GM18520 (cell line): Measurements from ENCODE around the gene GSDMA.

Experiments used
- ATAC-seq: cut with Tn5 transposase; IDR thresholded peaks from one replicate; pipeline ENCODE4 v1.9.1; 2021; ENCODE audit not compliant: unreplicated experiment

GSDMA gene, protein sequence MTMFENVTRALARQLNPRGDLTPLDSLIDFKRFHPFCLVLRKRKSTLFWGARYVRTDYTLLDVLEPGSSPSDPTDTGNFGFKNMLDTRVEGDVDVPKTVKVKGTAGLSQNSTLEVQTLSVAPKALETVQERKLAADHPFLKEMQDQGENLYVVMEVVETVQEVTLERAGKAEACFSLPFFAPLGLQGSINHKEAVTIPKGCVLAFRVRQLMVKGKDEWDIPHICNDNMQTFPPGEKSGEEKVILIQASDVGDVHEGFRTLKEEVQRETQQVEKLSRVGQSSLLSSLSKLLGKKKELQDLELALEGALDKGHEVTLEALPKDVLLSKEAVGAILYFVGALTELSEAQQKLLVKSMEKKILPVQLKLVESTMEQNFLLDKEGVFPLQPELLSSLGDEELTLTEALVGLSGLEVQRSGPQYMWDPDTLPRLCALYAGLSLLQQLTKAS

DNA sequence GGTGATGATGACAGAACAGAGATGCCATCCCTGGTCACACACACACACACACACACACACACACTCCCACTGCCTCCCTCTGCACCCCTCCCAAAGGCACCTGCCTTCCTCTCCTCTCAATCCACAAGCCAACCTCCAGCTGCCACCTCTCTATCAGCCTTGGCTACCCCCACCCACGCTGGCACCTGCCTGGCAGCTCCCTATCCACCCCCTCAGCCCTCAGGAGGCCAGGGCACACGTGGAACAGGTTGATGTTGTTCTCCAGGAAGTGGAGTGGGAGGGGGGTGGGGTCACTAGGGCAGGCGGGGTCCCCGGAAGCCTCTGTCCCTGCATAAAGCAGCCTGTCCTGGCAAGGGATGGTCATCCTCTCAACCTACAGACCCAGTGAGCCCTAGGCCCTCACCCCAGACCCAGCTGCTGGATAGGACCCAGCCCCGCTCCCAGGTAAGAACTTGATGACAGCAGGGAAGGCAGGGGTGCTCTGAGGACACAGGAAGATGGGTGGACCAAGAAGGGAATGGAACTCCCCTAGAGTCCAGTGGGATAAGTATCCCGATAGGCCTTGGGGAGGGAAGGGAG, at the start of gene GSDMA:
TSS of gene GSDMA (plus strand) at position 363 of the 579 bp plus-strand sequence. CDS start 2,684 bp downstream, outside the sequence.
- no peak for ATAC-seq

DNA sequence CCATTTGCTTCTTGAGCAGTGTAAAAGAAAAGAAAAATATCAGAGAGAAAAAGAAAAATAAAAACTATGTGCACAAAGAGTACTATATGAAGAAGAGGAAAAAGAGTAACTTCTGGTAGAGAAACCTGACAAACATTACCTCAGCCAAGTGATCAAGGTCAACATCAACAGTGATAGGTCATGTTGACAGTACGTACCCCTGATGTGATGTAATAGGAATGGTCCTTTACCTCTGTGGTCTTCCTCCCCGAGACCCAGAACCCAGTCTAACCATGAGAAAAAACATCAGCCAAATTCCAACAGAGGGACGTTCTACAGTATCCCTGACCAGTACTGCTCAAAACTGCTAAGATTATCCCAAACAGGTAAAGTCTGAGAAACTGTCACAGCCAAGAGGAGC, 48.8 kb upstream of the GSDMA start:
- no peak for ATAC-seq

DNA sequence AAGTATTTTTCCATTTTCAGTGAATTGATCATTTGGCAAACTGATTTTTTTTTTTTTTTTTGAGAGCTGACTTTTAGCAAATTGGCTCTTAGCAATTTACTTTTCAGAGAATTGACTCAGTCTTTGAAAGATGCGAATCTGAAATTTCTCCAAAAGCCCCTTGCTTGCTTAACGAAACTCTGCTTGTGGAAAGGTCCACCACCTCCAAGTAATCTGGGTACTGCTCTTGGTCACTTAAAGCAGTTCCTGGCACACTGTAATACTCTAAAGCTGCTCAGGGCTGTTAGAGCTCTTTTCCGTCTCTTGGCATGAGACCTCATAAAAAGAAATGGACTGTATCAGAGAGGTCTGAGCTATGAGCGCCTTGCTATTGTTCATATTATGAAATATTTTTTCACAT, 47.2 kb upstream of the GSDMA start:
- no peak for ATAC-seq

DNA sequence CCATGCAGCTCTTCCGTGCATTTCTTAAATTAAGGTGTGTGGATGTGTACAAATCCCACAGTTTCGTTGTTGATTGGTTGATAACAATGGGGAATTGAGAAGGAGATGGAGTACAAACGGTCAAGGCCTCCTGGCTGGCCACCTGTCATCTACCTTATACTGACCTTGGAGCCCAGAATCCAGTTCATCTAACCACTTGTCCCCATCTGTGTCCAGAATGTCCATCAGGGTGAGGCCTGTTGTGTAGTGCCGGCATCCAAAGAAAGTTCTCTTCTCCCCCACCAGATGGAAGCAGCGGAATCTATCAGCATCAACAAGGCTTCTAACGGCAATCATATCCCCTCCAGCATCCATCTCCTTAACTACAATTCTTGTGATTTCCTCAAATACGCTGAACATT, 45.9 kb upstream of the GSDMA start:
- no peak for ATAC-seq

DNA sequence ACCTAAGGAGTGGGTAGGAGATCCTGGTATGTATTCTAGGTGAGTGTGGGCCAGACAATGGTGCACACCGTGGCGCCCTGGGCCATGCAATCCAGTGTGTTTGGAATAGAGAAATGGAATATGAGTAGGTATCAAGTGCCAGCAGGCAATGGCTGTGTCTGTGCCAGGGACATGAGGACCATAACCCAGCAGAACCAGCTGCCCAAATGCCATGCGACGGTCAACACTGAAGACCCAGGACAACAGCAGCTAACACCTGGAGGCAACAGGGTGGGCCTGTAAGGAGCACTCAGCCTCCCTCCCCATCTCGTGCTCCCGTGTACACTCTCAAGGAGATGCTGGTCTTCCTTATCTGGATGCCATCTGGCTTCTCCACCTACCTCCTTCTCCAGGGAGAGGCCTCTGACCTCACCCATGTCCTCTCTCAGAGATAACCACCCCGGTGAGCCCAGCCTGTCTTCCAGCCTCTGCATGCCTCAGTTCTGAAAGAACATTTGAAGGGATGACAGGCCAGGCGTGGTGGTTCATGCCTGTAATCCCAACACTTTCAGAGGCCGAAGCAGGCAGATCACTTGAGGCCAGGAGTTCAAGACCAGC, 43.6 kb upstream of the GSDMA start:
- no peak for ATAC-seq

DNA sequence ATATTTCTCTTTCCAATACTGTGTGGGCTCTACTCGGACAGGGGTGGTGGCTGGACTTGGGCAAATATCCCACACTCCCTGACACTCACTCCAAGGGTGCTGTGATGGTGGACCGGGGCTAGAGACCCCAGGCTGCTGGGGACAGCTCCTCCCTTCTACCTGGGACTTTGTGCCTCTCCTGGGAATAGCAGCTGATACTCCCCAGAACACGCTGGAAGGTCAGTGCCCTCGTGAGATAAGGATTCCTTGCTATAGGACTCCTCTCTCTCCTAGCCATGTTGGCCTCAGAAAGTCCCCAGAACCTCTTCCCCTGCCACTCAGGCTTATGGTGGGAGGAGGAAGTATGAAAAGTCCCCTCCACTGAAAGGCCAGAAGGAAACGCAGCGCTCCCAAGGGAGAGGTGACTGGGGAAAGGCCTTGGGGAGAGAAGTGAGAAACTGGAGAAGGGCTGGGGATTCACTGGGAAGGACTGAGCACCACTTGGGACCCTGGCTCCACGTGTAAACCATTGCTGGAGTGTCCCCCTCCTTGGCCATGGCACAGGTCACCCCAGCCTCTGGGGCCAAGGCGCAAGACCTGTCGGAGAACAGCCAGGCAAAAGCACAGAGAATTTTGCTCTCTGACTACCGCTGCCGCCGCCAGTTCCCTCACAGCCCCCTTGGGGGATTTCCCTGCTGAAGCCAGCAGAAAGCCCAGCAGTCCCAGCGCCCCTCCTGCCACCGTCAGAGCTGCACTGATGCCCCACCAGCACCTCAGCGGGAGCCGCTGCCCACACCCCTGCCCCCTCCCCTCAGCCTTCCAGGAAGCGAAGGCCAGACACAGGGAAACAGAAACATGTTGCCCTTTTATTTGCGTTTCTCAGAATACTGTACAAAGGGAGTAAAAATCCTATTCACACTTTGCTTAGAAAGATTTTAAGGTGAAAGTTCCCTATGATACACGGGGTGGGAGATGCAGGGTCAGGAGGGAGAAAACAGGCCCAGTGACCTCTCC, 42.3 kb upstream of the GSDMA start:
- ATAC-seq, result no peak

DNA sequence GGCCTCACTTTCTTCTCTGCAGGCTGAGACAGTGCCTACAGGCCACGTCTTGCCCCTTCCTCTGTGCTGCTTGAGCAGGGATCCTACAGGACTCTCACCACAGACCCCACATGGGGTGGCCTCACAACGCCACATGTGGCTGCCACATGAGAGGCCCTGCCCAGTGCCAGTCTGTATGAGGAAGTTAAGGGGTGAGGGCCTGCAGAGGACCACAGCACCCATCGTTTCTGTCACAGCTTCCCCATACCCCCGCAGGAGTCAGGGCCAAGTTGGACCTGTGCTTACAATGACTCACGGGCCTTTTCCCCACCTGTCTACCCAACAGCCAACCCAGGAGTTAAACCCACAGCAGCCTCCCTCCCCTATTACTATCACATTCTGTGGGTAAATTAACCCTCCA, 41.5 kb upstream of the GSDMA start:
- ATAC-seq, result no peak

DNA sequence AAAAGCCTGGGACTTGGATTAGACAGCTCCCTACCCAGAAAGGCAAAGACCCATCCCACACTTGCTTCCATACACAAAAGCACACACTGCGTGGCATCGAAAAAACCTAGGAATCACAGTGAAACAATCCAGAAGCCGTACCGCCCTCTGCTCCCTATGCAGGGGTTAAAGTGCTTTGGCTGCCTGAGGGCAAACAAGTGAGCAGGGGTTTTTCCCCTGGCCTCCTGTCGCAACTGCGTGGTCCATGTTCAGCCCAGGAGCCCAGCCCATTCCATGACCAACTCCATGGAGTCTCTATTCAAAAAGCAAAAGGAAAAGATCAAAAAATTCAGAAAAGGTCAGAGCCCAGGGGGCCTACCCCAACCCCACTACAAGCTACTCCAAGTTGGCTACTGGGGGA, 40.8 kb upstream of the GSDMA start:
- ATAC-seq, result no peak

DNA sequence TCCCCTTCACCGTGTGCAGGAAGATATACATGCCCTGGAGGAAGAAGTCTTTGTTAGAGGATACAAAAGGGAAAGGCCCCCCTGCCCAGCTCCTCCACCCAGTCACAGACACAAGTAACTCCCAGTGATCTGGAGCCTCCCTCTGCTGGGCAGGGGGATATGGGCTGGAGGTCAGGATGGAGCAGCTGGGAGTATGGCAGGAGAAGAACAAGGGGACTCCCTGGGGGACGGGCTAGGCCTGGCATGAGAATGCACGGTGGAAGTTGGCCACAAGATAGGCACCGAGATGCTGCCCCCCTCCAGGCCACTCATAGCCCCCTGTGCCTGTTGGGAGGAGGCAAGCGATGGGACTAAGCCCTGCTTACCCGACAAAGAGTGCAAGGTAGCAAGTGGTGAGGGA, 39.6 kb upstream of the GSDMA start:
- ATAC-seq, result no peak

DNA sequence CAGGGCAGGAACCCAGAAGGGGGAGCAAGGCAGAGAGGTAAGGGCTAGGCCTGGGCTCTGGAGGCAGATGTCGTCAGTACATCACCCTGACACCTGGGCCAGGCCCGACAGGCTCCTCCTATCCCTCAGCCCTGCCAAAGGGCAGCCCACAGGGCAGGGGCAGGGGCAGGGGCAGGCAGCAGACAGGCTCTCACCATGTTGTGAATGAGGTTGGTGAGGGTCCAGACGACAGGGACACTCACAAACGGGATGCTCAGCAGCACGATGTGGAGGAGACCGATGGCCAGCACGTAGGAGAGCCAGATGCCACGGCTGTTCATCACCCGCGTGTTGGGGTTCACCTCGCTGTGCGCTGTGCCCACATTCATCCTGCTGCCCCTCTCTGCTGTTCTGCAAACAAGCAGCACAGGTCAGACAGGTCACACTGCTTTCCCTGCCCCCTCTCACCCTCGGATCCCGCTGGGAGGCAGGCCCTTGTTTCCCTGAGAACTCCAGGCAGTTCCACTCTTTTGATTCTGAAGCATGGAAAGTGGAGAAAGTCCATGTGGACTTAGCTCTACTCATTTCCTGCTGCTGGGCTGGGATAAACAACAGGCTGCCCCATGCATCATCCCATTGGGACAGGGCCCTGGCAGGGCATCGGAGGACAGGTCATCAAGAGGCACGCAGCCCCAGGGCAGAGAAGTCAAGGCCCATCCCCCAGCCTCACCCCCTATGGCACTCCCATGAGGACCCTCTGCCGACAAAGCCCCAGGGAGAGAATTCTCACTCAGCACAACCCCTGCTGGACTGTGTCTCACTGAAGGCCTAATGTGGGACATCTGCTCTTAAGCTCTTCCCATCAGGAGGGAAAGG, 38.7 kb upstream of the GSDMA start:
- no peak for ATAC-seq

DNA sequence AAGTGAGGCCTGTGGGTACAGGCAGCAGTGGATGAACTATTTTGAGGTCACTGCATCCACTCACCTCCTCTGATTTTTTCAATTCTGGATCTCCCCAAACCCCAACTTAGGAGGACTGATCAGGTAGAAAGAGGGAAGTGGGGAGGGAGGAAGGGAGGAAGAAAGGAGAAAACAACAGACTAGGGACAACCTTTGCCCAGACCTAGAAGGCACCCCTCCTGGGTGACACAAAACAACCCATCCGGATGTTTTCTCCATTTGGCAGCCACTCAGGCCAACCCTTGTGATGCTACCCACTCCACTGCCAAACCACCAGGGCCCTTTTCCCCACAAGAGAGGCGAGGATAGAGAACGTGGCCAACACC, 38.1 kb upstream of the GSDMA start:
- ATAC-seq, result no peak

DNA sequence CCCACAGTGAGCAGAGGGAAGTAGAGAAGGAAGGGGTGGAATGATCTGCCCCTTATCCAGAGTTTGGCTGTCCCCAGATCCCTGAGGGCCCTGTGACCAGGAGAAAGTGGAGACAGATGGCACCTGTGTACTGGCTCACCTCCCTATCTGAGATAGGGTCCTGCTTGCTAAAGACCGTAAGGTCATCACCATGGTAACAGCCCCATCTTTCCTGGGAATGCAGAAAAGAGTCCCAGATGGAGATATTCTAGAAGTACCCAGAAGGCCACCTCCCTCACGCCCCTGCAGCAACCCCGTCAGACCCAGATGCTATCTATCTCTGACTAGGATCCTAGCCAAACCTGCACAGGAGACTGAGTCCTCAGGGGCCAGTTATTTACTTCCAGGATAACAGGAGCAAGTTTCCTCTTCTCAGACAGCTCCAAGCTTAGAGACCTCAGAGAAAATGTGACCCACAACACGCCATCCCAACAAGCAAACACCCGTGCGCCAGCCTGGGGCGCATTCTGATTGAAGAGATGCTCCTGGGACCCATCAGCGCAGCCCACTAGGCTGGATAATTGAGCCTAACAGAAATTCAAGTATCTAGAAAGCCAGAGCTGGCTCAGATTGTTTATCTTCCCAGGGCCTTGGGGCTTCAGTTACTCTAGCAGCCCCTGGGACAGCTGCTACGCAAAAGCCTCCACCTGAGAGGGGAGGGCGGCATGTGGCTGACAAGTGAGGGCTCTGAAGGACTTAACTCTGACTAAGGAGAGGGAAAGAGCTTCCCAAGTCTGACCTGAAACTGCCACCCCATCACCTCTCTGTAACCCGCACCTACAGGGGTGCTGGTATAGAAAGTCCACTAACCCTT, 37.3 kb upstream of the GSDMA start:
- no peak for ATAC-seq

DNA sequence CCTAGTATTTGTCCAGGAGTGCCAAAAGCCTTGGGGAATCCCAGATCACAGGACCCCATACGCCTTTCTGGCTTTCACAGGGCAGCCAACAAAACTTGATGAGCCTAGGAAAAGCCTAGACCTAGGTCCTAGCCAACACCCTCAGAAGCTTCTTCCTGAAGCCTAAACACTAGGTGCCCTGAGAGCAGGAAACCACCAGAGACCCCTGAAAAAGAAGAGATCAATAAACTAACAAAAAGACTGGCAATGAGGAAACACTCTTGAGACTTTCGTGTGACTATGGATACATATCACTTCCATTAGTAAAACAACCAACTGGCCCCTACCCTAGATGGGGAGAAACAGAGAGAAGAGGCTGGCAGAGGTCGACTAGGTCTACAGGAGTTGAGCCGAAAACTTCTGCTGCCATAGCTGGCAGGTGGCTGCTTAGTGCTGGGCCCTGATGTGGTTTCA, 36.6 kb upstream of the GSDMA start:
- no peak for ATAC-seq

DNA sequence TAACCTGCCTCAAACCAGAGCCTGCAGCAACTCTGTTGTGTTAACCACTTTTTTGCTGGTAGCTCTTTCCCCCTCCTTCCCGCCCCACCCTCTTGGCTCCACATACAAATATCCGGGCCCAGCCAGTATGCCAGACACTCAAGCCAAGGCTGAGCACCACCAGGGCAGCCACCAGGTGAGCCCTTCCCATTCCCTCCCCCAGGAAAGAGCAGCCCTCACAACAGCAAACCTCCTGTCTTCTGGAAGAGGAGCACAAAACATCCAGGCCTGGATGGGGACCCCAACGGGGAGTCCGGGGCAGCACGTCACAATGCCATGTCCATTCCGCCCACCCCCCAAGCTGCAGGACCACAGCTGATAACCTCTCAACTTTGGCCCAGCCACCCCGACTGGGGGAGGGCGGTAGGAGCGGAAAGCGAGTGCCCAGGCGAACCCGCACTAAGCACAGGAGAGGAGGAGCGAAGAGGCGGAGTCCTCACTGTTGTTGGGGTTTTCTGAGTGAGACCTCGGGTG, 36.2 kb upstream of the GSDMA start:
- ATAC-seq, result no peak

DNA sequence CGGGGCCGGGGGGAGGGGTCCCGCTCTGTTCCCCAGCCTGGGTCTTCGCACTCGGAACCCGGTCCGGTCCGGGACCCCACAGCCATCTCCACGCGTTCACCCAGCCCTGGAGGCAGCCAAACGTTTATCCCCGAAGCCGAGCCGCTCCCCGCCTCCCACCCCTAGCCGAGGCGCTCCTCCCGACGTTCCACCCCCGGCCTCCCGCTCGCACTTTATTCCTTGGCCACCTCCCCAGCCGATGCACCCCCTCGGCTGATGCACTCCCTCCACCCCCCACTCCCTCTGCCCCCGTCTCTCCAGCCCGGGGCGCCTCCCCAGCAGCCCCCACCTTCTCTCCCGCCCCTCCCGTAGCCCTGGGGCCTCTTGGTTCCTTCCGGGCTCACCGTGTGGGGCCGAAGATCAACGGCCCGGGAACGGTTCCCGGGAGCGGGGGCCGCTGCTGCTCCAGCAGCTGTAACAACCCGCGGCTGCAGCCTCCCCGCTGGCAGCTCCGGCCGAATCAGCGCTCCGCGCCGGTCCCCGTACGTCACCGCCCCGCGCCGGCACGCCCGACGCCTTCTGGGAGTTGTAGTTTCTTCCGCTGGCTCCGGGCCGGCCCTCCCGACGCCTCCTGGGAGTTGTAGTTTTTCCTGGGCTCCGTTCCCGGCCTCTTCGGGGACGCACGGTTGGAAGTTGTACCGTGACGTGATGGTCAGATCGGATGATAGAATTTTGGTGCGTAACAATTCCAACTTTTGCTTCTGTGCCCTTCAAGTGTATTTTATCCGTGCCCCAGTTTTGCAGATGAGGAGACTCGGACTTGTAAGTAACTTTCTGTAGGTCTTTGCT, 35.5 kb upstream of the GSDMA start, which contains the start of the genes LRRC3C and ORMDL3:
TSS of gene LRRC3C (plus strand) at position 632 of the 828 bp plus-strand sequence. CDS start 13,792 bp downstream, outside the sequence.
TSS of gene ORMDL3 (minus strand) at position 501 of the 828 bp plus-strand sequence. CDS start 3,398 bp downstream, outside the sequence.
- peak; percentile 73 for ATAC-seq

DNA sequence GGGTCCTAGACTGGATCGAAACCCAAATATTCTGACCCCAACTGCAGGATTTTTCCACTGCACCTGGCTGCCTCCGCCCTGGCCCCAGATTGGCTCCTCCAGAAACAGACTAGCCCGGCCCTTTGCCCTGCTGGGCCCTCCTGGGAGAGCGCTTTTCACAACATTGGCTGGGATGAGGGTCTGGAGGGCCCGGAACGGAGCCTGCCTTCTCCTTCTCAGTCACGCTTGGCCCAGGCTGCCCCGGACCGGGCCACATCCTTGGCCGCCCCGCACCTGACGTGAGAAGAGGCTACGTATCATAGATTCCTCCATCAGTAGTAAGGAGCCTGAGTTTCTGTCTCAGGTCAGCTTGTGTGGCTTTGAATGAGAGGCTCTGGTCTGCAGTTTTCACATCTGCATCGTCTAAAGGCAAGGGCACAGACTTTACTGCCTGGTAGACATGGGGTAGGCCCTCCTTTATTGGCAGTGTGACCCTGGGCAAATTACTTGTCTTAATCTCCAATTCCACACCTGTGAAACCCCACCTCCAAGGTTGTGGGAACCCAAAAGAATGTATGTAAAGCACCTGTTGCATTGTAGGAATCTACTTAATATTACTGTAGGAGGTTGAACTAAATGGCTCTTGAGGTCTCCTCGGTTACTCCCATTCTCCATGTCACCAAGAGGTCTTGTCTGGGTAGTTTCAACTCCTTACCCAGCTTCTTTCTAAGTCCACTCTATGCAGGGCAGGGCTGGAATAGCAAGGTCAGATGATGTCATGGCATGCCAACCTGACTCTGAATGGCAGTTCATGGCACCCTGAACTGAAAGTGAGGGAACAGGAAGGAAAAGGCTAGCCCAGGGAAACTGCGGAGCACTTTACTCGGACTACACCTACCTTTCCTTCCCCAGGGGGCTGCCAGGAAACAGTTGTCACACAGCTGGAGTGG, 34.6 kb upstream of the GSDMA start:
- no peak for ATAC-seq
